MV-4-11 (cell line): ENCODE data around the gene PTPRT.

ENCODE experiments used
- DNase-seq: peaks from one replicate; lab custom pipeline; 2025; lab: John Stamatoyannopoulos, UW

Gene PTPRT

DNA sequence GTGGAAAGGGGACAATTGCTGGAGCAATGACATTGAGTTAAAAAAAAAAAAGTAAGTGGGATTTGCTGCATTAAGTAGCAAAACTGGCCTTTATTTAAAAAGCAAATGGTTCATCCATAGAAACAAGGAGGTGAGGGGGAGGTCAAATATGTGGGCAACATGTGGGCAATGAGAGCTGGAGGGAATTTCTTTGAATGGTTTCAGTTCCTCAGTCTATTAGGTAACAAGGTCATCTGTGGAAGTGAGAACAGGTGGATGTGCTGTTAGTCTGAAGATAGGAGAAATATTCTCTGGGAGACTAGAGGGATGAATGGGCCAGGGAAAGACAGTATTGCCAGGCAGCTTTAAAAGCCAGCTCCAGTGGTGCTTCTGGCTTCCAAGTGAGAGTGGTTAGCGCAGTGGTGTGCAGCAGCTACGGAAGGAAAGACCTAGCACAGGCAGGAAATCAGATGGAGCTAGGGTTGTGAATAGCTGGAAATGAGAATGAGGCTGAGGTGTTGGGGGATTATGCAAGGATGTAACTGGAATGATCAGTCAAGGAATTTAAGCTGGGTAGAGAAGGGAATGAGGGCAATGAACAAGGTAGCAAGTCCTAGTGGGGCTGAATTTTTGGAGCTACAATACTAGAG is 727.6 kb downstream of the PTPRT start:
- no peak for DNase-seq

- DNase-seq, result no peak
These were observed 728.4 kb downstream of the PTPRT start for GRCh38 chr20:42461291-42461690.

- no peak for DNase-seq
These were observed 742.4 kb downstream of the PTPRT start for GRCh38 chr20:42447270-42447669.

DNA sequence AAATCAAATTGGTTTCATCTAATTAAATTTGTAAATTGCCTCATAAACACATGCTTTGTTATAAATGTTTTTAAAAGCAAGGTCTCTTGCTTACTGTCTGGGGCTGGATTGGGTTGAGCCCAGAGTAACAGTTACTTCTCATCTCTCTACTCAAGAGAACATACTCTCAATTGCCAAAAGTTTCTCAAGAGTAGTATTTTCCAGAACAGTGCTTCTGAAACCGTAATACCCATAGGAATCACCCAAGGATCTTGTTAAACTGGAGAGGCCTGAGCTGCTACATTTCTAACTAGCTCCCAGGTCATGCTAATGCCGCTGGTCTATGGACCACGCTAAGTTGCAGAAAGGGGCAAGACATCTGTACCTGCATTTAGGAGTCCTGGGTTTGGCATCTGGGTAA is 744.9 kb downstream of the PTPRT start:
- no peak for DNase-seq

DNA sequence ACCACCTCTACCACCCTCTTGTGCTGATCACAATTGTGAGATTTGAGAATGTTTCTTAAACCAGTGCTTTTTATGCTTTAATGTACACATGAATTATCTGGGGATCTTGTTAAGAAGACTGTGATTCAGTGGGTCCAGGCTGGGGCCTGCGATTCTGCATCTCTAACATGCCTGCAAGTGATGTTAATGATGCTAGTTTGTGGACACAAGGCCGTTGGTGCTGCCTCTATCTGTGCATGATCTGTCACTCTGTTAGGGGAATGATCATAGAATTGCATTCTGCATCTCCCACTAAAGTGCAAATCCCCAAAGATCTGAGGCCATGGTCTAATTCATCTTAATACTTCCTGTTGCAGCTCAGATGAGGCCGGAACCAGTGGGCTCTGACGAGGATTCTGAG is 746.5 kb downstream of the PTPRT start:
- no peak for DNase-seq

DNA sequence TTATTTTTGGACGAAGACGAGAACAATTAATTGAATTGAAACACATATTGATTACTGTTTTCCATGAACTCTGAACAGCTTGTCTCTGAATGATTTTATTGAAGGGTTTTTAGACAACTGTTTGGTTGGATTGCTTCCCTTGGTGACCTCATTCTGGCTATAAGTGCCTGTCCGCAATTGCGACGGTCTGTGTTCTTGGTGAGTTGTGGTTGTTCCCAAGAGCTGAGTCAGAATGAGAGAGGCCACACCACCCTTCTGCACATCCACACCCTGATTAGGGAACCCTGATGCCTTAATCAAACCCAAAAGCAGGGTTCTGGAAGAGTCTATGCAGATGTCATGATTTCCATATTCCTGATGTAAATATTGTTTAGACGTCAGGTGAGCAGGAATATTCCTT is 747.0 kb downstream of the PTPRT start:
- peak; percentile 31 for DNase-seq

GRCh38 chr20:42441864-42442331 is 747.8 kb downstream of the PTPRT start:
- no peak for DNase-seq

- DNase-seq, result no peak
These were observed 748.4 kb downstream of the PTPRT start for GRCh38 chr20:42441196-42441863.

GRCh38 chr20:42435230-42435629 is 754.5 kb downstream of the PTPRT start:
- peak; percentile 36 for DNase-seq

DNA sequence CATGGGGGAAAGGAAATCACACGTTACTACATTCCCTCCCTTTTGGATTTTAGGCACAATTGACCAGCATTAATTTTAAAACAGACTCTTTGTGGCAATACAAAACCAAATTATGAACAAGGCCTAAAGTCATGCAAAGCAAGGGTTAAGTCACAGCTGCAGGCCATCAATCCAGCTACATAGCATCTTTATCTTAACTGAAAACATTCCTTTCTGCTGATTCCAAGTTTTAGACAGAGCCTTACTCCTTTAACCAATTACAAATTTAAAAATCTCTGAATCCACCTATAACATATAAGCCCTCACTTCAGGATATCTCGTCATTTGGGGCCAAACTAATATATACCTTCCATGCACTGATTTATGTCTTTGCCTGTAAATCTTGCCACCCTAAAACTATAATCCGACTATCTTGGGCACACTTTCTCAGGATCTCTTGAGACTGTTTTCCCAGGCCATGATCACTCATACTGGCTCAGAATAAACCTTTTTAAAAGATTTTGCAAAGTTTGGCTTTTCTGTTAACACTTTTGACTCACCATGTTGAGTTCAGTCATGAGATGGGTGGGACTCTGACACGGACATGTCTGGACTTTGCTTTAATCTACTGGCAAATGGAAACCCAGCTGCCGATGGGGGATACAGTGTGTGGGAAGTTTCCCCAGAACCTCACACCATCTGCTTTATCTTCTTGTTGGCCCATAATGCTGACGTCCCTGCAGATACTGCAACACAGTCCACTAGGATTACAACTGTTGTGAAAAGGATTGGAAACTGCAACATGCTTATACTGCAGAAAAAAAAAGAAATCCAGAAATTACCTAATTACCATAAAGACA is 757.0 kb downstream of the PTPRT start:
- DNase-seq, result no peak

GRCh38 chr20:42430598-42430997 is 759.1 kb downstream of the PTPRT start:
- DNase-seq, result no peak

- DNase-seq, result no peak
These were observed 759.8 kb downstream of the PTPRT start for GRCh38 chr20:42429761-42430458.

DNA sequence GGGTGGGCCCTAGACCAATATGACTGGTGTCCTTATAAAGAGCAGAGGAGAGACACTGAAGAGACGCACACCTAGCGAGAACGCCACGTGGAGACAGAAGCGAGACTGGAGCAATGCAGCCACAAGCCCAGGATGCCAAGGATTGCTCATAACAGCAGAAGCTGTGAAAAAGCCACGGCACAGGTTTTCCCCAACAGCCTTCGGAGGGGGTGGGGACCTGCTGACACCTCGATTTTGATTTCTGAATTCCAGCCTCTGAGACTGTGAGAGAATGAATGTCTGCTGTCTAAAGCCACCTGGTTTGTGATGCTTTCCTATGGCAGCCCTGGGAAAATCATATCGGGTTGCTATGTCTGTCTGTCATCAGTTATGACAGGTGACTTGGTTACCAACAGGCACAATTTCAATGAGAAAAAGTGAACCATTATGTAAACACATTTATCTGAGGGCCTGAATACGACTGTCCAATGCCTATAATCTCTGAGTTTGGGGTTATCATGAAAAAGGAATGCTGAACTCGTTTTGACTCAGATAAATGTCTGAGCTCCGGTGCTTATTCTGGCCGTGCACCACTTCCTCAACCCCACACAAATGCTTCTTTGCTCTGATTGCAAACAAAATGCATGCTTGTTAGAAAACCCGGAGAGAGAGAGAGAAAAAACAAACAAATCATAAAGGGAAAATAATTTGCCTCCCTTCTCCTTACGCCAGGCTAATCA is 769.7 kb downstream of the PTPRT start:
- no peak for DNase-seq

DNA sequence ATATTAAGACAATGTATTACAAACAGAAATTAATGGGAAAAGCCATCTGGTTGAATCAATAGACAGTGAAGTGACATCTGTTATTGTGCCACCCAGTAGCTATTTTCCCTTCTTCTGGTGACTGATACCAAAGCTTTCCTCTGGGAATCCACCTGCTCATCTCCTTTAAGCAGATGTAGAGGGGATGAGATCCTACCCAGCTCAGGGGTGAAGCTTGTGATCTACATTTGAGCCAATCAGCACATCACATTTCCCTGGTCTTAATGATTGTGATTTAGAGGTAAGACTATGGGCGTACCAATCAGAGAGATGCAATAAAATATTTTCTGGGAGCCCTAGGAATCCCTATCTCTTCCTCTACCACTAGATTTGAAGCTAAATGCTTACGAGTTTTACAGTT is 782.9 kb downstream of the PTPRT start:
- DNase-seq, result no peak

GRCh38 chr20:42402455-42402854 is 787.3 kb downstream of the PTPRT start:
- DNase-seq, result no peak

DNA sequence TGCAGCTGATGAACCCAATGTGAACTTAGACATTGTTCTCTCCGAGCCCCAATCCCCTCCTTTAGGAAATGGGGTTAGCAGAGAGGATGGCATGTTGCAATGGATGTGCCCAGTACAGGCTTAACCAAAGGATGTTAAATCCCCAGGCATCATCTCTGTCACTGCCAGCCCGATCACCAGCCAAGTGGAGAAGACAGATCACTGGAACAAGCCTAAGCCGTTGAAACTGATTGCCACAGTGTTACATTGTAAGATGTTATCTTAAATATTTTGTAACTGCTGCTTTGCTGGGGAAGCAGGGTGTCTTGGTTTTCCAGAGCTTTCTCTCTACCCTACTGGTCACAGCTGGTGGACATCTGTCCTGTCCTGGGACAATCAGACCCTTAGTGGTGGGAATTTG is 788.1 kb downstream of the PTPRT start:
- DNase-seq, result peak; percentile 2

DNA sequence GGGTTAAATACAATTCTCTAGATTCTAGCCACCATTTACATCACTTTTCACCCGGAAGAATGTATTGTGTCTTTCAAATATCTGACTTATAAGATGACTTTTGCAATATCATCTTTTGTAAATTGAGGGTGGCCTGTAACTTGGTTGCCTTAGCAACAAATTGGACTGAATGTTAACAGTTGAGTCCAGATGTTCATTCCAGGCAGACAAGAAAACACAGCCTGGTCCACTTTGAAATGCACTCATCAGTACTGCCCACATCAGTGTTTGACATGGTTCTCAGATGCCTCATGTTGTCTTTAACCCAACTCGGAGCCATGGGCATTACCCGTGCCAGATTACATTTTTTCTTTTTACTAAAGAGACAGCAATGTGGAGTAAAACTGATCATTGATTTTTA is 789.9 kb downstream of the PTPRT start:
- DNase-seq, result no peak

DNA sequence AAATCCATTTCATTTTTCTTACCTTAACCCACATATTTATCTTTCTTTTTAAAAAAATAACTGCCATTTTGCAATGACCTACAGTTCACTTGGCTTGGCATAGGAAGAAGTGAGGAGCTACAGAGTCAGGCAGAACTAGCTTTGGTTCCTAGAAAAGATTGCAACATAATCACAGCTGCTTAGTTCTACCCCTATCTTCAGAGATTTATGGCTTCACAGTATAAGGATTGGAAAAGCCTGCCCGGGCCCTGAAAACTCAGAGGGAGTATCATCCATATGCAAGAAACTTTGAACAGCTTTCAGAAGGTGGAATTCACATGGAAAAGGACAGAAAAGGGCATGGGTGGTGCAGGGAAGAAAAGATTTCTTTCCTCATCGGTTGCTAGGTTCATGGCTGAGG is 797.3 kb downstream of the PTPRT start:
- peak; percentile 89 for DNase-seq

DNA sequence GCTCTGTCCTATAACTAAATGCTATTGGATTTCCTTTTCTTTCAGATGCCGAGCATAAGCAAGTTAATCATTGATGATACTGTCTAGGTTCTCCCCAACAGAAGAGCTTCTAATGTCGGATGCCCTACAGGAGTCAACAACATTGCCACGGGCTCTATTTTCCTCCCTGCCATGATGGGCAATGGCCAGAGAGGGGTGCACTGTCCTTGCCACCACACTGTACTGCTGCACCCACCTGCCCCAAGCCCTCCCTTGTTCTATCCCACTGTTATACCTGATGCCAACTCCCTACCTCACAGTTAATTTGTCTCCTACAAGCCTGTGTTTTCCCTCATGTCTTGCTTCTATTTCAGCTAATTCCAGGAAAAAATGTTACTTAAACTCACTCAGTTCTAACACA is 797.9 kb downstream of the PTPRT start:
- DNase-seq, result no peak

DNA sequence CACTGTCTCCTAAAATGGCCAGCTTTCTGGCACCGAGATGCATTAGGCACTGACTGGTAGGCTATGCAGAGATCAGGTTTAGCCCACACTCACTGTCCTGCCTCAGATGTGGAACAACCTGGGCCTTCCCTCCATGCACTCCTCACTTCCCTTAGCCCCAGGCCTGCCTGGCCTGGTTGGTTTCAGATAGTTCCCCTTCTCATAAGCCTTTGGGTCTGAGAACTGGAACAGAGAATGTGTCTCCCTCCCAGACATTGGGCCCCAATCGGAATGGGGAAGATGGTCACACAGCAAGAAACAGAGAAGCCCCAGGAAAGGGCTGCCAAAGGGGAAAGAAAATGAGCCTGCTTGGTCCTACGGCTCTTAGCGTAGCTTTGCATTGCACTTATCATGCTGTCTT is 809.4 kb downstream of the PTPRT start:
- peak; percentile 54 for DNase-seq

DNA sequence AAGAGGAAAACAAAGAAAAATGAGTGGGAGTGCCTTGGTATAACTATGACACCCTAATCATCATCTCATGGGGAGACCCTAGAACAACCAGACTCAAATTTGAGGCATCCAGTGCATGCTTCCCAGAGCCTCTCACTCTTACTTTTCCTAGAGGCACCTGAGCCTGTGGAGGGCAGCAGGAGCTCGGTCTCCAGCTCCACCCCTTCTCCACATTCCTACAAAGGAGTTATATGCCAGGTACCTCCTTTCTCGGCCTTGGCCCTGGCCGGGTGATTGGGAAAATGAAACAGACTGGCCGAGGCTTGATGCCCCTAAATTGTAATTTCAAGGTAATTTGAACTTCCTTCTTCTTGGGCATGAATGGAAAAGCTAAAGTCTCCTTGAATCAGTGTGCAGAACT is 810.3 kb downstream of the PTPRT start:
- DNase-seq, result no peak

DNA sequence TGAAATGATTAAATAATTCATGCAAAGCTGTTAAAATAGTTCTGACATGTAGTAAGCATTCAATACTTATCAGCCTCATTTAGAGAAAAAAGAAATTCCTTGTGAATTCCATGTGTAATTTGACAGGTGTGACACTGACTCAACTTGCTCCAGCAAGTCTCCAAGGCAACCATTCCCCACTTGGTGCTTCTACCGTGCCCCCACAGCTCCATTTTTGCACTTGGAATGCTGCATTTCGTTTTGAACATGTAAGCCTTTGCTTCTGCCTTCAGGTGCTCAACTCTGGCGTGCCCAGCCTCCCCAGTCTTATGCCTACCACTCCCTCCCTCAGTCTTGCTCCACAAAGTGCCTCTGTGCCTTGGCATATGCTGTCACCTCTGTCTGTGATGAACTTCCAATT is 810.9 kb downstream of the PTPRT start:
- DNase-seq, result no peak
